ENCODE measurements around the gene NCKAP1. TPM values are rescaled to one million over a fixed set of nuclear protein-coding genes. Genes with fewer than 3 reads are reported as not detected.

Gene NCKAP1
- polyA plus RNA-seq, 1 of the 3 experiments (the other 2 are of a cell fraction): 64.0 TPM

DNA sequence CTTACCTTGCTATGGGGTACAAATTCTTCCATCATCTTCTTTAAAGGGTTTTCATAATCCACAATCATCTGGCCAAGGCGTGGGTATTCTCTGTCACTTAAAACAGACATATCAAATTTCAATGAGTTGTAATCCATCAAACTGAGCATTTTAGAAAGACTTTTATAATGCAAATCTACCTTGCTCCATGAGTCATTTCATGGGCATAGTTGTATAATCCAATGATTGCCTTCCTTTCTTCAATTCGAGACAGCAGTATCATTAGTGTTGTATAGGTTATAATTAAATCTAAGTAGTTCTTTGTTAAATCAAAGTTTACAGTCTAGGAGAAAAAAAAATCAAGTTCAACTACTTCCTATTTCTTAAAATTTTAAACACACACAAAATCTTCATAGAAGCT, 36.3 kb downstream of the NCKAP1 start:
- ChIA-PET CTCF (interaction anchor here (0.6 to 1.6 kb wide), 3 partner anchors 9 to 218 kb away, joined by 3 to 7 read pairs (median 5); no protein-coding TSS in a partner anchor), POLR2A (no interaction called here)
- Histone ChIP-seq H3K4me2 (no peak overlapping the region), H3F3A (replicated peaks; ENCODE audit: insufficient read depth) (peaks cover 8% of the 10 kb centered on the region), H3K79me2 (ENCODE audit: insufficient read depth) (peaks cover 88% of the 10 kb centered on the region), H2AFZ (ENCODE audit: low read depth) (no peak overlapping the region), H3K27ac (ENCODE audit: low read depth in 2 of 2, low read length in 1 of 2) (no peak overlapping the region), H3K4me3 (ENCODE audit: low read depth in 2 of 2, low read length in 1 of 2) (no peak overlapping the region), H3K9me3 (no peaks in the 10 kb centered on the region), H3K9me2 (no peaks in the 10 kb centered on the region), H4K20me1 (ENCODE audit: insufficient read depth) (peaks cover 34% of the 10 kb centered on the region), H3K9ac (no peak overlapping the region), H3K27me3 (ENCODE audit: insufficient read depth) (no peaks in the 10 kb centered on the region), H3K36me3 (replicated peaks in 1 of 2; ENCODE audit: control insufficient read depth in 1 of 2, insufficient read depth in 2 of 2, low read length in 1 of 2) (peaks cover 25 to 64% of the 10 kb centered on the region in 2 experiments), H3K4me1 (ENCODE audit: control insufficient read depth in 1 of 2, insufficient read depth in 2 of 2, low read depth in 1 of 2, low read length in 1 of 2) (peaks cover 0 to 4% of the 10 kb centered on the region in 2 experiments; a peak in 1 of 4 replicates)
- WGBS (ENCODE audit: low lambda C conversion rate): 90% methylated on average over 2 of the region's 2 CpGs
- DNase-seq: no peak
- no peak for TF ChIP-seq FOXJ3 (CRISPR knock-in tag; IDR thresholded peaks at IDR 0.05)
- no peak for TF ChIP-seq RXRA (IDR thresholded peaks at IDR 0.05; ENCODE audit: borderline replicate concordance, low read depth)
- TF ChIP-seq POLR2AphosphoS5 (IDR thresholded peaks at IDR 0.05; ENCODE audit: low read depth, low read length): no peak
- no peak for TF ChIP-seq TCF12 (IDR thresholded peaks at IDR 0.05)
- TF ChIP-seq RCOR1 (IDR thresholded peaks at IDR 0.05; ENCODE audit: low read length): no peak
- TF ChIP-seq FOSL2 (IDR thresholded peaks at IDR 0.05; ENCODE audit: borderline replicate concordance, low read depth): no peak
- TF ChIP-seq, protein P1, sequence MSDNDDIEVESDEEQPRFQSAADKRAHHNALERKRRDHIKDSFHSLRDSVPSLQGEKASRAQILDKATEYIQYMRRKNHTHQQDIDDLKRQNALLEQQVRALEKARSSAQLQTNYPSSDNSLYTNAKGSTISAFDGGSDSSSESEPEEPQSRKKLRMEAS (IDR thresholded peaks at IDR 0.05; ENCODE audit: low read depth): no peak
- no peak for TF ChIP-seq NFIC (IDR thresholded peaks at IDR 0.05; ENCODE audit: borderline replicate concordance)
- TF ChIP-seq EZH2phosphoT487 (IDR thresholded peaks at IDR 0.05; ENCODE audit: borderline replicate concordance, low read depth): no peak
- TF ChIP-seq TAF1 (IDR thresholded peaks at IDR 0.05; ENCODE audit: borderline replicate concordance, low read depth, low read length): no peak
- no peak for TF ChIP-seq ELF1 (IDR thresholded peaks at IDR 0.05)

DNA sequence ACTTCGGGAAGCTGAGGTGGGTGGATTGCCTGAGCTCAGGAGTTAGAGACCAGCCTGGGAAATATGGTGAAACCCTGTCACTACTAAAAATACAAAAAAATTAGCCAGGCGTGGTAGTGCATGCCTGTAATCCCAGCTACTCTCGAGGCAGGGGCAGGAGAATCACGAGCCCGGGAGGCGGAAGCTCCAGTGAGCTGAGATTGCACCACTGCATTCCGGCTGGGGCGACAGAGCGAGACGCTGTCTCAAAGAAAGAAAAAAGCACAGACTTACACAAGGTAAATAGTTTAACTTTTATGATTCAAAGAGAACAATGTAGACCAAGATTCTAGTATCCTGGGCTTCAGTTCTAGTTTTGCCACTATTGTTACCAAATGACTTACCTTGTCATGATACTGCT, 37.4 kb downstream of the NCKAP1 start:
- no peak for DNase-seq
- Histone ChIP-seq H3K79me2 (ENCODE audit: insufficient read depth) (peaks cover 87% of the 10 kb centered on the region), H3K9me3 (no peaks in the 10 kb centered on the region), H3K4me2 (no peak overlapping the region), H3K27ac (ENCODE audit: low read depth in 2 of 2, low read length in 1 of 2) (no peak overlapping the region), H3K9ac (no peak overlapping the region), H3K27me3 (ENCODE audit: insufficient read depth) (no peaks in the 10 kb centered on the region), H3F3A (replicated peaks; ENCODE audit: insufficient read depth) (peaks cover 9% of the 10 kb centered on the region), H3K36me3 (replicated peaks in 1 of 2; ENCODE audit: control insufficient read depth in 1 of 2, insufficient read depth in 2 of 2, low read length in 1 of 2) (peaks cover 28 to 75% of the 10 kb centered on the region in 2 experiments), H4K20me1 (ENCODE audit: insufficient read depth) (peaks cover 25% of the 10 kb centered on the region), H3K4me3 (ENCODE audit: low read depth in 2 of 2, low read length in 1 of 2) (no peak overlapping the region), H3K9me2 (no peaks in the 10 kb centered on the region), H3K4me1 (ENCODE audit: control insufficient read depth in 1 of 2, insufficient read depth in 2 of 2, low read depth in 1 of 2, low read length in 1 of 2) (peaks cover 0 to 4% of the 10 kb centered on the region in 2 experiments; a peak in 1 of 4 replicates), H2AFZ (ENCODE audit: low read depth) (no peak overlapping the region)
- TF ChIP-seq RCOR1 (IDR thresholded peaks at IDR 0.05; ENCODE audit: low read length): no peak
- no peak for TF ChIP-seq NRF1 (IDR thresholded peaks at IDR 0.05; ENCODE audit: low read depth, low read length)
- no peak for TF ChIP-seq RXRA (IDR thresholded peaks at IDR 0.05; ENCODE audit: borderline replicate concordance, low read depth)
- no peak for TF ChIP-seq RAD21 (IDR thresholded peaks at IDR 0.05; ENCODE audit: low read length)
- TF ChIP-seq, protein P2, sequence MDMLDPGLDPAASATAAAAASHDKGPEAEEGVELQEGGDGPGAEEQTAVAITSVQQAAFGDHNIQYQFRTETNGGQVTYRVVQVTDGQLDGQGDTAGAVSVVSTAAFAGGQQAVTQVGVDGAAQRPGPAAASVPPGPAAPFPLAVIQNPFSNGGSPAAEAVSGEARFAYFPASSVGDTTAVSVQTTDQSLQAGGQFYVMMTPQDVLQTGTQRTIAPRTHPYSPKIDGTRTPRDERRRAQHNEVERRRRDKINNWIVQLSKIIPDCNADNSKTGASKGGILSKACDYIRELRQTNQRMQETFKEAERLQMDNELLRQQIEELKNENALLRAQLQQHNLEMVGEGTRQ (IDR thresholded peaks at IDR 0.05; ENCODE audit: borderline replicate concordance, low read depth, low read length): no peak
- TF ChIP-seq JUND (IDR thresholded peaks at IDR 0.05): no peak
- TF ChIP-seq YY1 (IDR thresholded peaks at IDR 0.05; ENCODE audit: low read depth): no peak
- TF ChIP-seq EZH2phosphoT487 (IDR thresholded peaks at IDR 0.05; ENCODE audit: borderline replicate concordance, low read depth): no peak
- TF ChIP-seq, protein P3, sequence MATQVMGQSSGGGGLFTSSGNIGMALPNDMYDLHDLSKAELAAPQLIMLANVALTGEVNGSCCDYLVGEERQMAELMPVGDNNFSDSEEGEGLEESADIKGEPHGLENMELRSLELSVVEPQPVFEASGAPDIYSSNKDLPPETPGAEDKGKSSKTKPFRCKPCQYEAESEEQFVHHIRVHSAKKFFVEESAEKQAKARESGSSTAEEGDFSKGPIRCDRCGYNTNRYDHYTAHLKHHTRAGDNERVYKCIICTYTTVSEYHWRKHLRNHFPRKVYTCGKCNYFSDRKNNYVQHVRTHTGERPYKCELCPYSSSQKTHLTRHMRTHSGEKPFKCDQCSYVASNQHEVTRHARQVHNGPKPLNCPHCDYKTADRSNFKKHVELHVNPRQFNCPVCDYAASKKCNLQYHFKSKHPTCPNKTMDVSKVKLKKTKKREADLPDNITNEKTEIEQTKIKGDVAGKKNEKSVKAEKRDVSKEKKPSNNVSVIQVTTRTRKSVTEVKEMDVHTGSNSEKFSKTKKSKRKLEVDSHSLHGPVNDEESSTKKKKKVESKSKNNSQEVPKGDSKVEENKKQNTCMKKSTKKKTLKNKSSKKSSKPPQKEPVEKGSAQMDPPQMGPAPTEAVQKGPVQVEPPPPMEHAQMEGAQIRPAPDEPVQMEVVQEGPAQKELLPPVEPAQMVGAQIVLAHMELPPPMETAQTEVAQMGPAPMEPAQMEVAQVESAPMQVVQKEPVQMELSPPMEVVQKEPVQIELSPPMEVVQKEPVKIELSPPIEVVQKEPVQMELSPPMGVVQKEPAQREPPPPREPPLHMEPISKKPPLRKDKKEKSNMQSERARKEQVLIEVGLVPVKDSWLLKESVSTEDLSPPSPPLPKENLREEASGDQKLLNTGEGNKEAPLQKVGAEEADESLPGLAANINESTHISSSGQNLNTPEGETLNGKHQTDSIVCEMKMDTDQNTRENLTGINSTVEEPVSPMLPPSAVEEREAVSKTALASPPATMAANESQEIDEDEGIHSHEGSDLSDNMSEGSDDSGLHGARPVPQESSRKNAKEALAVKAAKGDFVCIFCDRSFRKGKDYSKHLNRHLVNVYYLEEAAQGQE (IDR thresholded peaks at IDR 0.05; ENCODE audit: low read depth, low read length): no peak
- TF ChIP-seq MEF2A (IDR thresholded peaks at IDR 0.05; ENCODE audit: borderline replicate concordance, low read depth): no peak
- WGBS (ENCODE audit: low lambda C conversion rate): 95% methylated on average over 10 of the region's 10 CpGs
- ChIA-PET CTCF (interaction anchor here (0.9 to 2.5 kb wide), 4 partner anchors 9 to 238 kb away, joined by 3 to 15 read pairs (median 4); no protein-coding TSS in a partner anchor), POLR2A (no interaction called here)

All from SK-N-SH (cell line).